ENCODE results near the gene RGS1. TPM values are rescaled to one million over a fixed set of nuclear protein-coding genes. Genes with fewer than 3 reads are reported as not detected.
A peak's percentile ranks its signal among the peaks of the same experiment; 100 is the strongest.
"Not testable (repeated sequence)": the region's sequence is repeated elsewhere in the genome, so short reads cannot be mapped to it uniquely, and the experiment has no call there.

Gene RGS1, protein sequence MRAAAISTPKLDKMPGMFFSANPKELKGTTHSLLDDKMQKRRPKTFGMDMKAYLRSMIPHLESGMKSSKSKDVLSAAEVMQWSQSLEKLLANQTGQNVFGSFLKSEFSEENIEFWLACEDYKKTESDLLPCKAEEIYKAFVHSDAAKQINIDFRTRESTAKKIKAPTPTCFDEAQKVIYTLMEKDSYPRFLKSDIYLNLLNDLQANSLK
- 1 to 10 TPM; 2.0 to 8.5 (median 2.6) TPM for polyA plus RNA-seq (ENCODE audit: insufficient read length in 4 of 4)

DNA sequence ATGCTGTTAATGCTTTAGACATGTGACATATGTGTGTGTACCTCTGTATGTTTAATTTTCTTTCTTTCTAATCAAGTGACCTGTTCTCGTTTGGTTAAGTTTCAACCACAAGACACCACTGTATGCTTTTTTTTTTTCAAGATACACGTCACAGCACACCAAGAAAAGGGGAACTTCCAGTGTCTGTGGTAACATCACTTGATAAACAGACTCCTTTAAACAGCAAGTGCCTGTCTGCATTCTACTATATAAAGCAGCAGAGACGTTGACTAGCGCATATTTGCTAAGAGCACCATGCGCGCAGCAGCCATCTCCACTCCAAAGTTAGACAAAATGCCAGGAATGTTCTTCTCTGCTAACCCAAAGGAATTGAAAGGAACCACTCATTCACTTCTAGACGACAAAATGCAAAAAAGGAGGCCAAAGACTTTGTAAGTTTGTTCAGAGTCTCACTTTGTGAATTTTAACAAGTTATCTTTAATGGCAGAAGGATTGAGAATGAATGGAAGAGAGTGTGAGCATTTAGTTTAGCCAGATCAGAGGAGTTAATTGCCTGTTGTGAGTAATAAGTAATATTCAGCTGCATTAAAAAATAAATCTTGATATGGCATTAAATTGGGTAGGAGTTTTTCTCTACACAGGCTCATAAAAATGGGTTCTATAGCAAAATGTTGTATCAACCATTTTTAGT is at the start of gene RGS1:
Gene RGS1 (plus strand): TSS at position 275 of the 691 bp plus-strand sequence. CDS start 20 bp downstream, at position 295.
- DNase-seq (ENCODE audit: low read depth in 4 of 4, low spot score in 3 of 4) = no peak

DNA sequence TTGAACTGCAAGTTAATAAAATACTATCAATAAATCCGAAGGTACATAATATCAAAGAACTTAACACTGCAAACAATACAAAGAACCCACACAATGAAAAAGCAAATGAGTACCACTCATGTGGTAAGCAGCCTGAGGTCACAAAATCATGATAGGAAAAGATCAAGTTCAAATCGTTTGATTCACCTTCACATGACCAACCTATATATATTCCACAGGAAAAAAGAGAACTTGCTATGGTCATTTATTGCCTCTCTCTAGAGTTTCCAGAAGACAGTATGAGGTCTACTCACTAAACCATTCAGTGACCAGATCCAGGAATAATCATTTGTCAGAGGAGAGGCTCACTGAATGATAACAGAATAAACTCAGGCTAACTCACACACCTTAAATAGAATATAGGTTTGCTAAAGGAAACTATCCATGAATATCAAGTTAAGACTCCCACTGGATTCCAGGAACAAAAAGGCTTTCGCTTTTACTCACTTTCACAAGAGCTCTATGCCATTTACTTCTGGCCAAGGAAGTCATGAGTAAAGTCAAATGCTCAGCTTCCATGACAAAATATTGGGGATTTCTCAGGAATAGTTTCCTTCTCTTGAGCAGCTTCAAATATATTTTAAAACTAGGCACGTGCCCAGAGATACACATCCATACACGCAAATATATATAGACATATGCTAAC is 48.3 kb upstream of the RGS1 start:
- DNase-seq (ENCODE audit: low read depth in 4 of 4, low spot score in 3 of 4) = no peak

DNA sequence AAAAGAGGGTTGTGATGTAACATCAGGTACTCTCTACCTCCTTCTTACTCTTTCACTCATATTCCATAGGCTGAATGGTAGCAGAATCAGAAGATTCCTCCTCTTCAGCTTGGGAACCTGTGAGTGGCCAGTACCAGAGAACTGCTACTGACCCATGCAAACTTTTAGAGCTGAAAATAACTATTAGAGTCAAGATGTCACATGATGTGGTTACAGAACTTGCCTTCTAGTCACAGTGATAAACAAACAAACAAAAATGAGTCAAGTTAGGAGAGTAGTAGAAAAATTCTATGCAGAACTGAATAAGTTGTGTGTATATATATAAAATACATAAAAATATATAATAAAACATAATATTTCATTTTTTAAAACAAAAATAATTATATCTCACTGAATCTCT is 47.6 kb upstream of the RGS1 start:
- DNase-seq (ENCODE audit: low read depth in 4 of 4, low spot score in 3 of 4) = no peak

DNA sequence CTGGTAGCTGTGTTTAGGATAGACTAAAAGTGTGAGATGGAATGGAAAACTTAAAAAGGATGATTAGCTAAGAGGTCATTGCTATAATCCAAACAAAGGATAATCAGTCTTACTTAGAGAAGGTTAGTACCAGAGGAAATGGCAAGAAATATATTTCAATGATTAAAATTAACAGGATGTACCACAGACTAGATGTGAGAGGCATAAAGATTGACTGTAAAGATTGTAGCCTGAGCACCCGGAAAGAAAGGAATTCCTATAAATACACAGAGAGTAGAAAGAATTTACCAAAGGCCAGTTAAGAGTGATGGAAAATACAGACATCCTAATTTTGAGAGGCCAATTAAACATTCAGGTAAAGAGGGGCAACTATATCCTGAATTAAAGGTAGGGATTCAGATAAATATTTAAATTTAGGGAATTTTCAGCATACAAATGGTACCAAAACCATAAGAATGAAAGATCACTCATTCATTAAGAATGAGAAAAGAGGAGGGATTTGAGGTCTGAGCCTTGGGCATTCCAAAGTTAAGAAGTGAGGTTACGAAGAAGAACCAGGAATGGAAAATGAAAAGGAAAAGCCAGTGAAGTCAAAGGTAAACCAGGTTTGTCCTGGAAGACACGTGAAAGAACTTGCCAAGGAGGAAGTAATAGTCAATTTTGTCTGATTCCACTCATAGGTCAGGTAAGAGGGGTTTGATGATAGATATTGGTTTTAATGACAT is 46.4 kb upstream of the RGS1 start:
- DNase-seq (ENCODE audit: low read depth in 4 of 4, low spot score in 3 of 4) = no peak

DNA sequence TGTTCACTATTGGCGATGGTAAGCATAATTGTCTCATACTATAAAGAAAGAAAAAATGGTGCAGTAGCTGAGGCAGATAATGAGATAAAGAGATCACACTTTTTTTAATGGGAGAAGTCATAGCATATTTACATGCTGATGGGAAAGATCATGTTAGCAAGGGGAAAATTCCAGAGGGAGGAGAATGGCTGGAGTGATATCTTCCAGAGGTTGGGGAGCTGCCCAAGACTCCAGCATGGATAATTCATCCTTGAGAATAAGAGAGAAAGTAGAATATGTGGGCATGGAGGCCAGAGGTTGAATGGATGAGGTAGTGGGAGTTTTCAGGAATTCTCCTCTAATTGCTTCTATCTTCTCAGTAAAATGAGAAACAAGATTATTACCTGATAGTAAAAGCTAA is 45.8 kb upstream of the RGS1 start:
- no peak for DNase-seq (ENCODE audit: low read depth in 4 of 4, low spot score in 3 of 4)

DNA sequence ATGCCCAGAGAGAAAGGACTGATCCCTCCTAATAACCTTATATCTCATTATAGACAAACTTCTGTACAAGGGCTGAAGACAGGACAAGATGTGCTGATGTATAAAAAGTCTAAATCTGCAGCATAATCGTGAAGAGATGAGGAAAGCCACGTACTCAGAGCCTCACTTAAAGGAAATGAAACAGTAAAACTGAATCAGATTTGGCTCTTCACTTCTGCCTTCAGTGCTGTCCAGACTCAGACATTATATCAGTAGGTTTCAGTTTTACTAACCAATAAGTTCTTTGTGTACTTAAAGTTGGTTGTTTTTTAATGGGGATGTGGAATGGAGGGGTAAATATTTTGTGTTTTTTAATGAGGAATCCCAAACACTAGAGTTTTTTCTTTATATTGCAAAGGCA is 45.3 kb upstream of the RGS1 start:
- DNase-seq (ENCODE audit: low read depth in 4 of 4, low spot score in 3 of 4) = no peak

DNA sequence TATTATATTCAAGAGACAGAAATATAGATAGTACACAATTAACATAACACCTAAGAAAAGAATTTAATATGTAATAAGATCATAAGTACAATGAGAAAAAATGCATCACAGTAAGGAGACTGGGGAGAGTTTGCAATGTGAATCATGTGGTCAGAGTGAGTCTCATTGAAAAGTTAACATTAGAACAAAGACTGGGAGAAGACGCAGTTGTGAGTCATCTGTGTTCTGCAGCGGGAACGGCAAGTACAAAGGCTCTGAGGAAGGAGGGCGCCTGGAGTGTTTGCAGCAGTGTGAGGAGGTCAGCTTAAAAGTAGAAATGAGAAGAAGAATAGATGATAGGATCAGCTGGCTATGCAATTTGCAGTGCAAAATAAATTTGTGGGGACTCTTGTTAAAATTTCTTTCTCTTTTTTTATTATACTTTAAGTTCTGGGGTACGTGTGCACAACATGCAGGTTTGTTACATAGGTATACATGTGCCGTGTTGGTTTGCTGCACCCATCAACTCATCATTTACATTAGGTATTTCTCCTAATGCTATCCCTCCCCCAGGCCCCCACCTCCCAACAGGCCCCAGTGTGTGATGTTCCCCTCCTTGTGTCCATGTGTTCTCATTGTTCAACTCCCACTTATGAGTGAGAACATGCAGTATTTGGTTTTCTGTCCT is 44.4 kb upstream of the RGS1 start:
- not testable (repeated sequence) for DNase-seq (ENCODE audit: low read depth in 4 of 4, low spot score in 3 of 4)

DNA sequence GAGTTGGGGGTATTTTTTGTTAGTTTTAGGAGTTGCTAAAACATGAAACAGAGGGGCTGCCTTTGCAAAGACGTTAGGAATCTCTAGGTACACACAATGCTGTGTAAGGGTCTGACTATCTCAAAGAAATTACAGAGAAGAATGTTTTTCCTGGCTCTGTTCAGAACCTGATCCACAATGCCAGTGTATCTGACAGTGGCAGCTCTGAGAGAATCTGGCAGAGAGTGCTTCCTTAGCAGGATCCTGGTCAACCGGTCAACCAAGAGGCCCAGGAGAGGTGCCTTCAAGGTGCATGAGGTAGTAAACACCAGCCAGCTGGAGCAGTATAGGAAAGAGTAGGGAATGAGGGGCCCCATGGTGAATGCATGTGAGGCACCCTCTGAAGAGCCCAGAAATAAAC is 40.9 kb upstream of the RGS1 start:
- DNase-seq (ENCODE audit: low read depth in 4 of 4, low spot score in 3 of 4) = no peak

DNA sequence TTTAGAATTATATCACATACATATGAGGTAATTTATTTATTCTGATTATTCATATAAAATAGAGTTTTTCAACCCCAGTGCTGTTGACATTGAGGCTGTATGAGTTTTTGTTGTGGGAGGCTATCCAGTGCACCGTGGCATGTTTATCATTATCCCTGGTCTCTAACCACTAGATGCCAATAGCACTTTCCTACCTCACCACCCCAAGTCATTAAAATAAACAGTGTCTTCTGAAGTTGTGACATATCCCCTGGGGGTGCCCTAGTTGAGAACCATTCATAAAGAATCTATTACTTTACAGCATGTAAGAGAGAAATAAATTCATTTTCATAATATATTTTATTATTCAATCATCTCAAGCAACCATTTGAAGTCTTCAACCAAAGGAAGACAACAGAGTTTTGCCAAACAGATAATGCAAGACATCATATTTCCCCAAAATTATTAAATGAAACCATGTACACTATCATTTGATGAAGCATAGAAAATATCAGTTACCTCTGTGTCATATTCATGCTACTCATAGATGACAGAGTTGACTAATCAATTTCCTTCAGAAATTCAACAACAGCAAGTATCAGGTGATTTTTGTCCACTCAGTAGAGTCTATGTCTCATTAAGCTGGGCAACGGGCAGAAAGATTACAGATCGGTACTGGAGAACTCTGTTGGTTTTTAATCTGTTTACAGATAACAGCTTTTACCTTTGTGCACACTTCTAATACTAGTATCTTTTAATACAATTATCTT is 39.5 kb upstream of the RGS1 start:
- DNase-seq (ENCODE audit: low read depth in 4 of 4, low spot score in 3 of 4) = no peak

DNA sequence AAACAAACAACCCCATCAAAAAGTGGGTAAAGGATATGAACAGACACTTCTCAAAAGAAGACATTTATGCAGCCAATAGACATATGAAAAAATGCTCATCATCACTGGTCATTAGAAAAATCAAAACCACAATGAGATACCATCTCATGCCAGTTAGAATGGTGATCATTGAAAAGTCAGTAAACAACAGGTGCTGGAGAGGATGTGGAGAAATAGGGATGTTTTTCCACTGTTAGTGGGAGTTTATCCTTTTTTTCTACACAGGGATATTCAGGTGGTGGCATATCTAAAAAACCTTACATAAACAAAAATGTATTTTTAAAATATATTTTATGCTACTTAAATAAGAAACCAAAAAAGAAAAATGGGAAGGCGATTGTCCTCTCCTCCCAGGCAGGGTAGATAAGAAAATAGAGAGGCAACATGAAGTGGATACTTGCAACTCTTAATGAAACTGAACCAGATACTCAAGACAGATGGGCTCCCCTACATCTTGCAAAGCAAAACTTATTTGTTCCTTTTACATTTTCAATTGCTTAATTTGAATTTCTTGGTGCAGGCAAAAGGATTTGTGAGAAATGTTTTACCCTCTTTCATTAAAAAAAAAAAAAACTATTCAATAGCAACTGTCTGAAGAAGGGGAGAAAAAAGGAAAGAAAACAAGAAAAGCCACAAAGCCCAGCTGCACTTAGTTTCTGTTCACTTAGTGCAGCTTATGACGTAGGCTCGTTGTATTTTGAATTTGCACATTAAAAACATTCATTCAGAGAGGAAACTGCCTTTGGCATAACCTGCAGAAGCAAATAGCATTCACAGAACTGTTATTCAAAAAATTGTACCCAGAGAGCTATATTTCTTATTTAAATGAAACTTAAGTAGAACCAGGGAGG is 36.9 kb upstream of the RGS1 start:
- DNase-seq (ENCODE audit: low read depth in 4 of 4, low spot score in 3 of 4) = no peak

DNA sequence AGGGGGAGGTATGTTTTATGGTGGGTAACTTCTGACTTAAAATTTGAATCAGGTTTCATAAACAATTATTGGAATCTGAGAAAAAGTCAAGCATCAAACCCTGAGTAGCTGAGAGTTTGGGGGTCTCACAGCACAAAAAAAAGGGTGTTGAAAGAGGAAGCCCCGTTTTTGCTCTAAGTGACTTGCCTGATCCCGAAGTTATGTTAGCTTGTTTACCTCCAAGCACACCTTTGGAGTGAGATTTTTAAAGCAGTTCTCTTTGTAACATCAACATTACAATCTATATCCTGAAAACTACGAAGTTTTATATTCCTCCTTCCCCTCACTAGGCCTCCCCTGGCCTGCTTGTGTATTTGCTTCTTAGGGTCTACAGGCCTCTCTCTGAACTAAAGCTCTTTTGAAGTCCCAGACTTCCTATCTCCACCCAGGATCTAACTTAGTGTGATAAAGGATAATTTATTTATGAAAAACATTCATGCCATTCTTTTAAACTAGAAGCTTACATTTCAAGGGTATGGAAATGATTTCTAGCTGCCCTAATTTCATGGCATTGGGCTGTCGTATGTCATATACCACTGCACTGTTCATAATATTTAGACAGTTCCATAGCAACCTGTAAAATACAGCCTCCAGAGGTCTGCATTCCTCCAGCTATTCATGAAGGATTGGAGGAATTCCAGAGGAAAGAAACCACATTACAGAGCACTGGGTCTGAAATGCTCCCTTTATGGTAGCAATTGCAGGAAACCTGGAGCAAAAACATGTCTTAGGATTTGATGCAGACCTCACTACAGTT is 36.1 kb upstream of the RGS1 start:
- peak; percentile 46 to 73 (median 56) for DNase-seq (ENCODE audit: low read depth in 4 of 4, low spot score in 3 of 4)

DNA sequence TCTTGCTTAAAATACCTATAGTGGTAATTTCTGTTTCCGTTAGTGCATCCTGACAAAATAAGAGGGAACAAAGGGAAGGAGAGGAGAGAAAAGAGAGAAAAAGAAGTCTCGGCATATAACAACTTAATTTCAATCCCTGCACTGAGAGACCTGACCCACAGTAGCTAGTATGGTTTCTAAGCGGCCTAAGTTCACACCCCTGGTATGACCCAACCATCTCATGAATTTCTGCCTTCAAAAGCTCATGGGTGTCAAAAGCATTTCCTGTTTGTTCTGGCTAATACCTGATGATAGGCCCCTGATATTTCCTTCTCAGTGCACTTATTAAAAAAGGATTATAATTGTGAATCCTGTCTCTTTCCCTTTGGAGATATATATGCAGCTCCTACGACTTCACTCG is 32.1 kb upstream of the RGS1 start:
- DNase-seq (ENCODE audit: low read depth in 4 of 4, low spot score in 3 of 4) = no peak

DNA sequence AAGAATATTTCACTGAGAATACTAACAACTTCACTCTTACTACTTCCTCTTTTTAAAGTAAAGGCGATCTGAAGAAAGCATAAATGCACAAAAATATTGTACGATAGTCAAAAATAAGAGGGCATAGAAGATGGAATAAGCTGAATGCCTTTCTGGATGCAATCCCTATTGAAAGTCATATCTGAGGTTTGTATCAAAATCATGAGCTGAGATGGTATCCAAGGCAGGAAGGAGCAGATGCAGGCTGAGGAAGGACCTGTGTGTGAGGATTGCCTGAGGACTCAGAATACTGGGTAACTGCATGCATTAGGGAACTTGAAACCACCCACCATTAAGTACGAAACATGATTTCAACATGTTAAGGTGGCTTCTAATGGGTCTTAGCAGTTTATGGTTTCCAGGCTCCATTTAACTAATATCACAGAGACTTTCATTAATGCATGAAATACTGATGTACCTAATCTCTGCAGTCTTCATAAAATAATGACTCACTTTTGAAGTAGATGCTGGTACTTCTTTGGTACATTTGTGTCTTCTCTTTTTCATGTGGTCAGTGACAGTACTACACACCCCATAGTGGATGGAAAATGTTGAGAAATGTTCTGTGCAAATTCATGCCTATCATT is 29.6 kb upstream of the RGS1 start:
- no peak for DNase-seq (ENCODE audit: low read depth in 4 of 4, low spot score in 3 of 4)

DNA sequence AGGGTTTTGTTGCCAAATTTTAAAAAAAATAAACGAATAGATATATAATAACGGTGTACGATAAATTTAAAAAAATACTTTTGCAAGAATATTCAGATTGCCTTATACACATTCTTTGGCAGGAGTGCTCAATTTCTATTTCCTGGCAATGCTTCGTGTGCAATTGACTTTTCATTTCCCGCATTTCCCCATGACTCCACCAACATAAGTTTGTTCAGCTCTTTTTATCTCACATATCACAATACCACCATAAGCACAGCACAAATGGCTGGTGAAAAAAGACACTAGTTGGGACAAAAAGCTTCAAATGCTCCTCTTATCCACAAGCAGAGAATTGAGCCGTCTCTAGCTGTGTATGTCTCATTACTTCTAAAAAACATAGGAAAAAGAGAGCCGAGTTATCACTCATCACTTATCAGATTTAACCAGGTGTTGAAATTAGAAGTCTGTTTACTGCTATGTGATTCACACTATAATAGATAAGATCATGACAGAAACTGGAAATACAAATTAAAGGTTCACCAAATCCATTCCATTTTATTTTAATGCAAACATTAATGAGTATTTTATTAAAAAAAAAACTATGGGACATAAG is 28.9 kb upstream of the RGS1 start:
- no peak for DNase-seq (ENCODE audit: low read depth in 4 of 4, low spot score in 3 of 4)

DNA sequence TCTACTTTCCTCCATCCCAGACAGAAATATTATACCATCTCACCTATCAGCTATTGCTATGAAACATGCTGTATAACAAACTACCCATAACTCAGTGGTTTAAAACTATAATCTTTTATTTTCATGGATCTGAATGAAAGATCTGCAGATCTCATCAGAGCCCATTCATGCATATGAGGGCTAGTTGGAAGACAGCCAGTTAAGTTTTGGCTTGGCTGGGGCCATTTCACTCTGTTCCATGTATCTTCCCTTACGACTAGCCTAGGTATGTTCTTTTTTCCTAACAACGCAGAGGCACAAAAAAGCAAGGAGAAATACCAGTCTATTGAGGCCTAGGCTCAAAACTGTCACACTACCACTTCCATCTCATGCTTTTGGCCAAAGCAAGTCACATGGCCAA is 28.1 kb upstream of the RGS1 start:
- no peak for DNase-seq (ENCODE audit: low read depth in 4 of 4, low spot score in 3 of 4)

DNA sequence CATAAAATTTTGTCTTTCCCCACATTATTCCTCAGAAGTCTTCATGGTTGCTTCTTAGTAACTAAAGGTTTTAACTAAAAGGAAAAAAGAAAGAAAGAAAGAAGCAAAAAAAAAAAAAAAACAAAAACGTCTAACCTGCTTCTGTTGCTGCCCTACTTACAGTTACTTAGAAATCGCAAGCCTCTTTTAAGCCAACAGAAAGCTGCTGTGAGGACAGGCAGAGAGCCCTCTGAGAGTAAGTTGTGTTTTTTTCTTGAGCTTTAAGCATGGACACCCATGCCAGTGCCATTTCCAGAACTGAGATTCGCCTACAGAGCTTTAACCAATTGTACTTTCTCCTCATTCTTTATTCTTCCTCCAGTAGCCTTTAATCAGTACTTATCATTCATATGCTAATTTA is 25.6 kb upstream of the RGS1 start:
- no peak for DNase-seq (ENCODE audit: low read depth in 4 of 4, low spot score in 3 of 4)

DNA sequence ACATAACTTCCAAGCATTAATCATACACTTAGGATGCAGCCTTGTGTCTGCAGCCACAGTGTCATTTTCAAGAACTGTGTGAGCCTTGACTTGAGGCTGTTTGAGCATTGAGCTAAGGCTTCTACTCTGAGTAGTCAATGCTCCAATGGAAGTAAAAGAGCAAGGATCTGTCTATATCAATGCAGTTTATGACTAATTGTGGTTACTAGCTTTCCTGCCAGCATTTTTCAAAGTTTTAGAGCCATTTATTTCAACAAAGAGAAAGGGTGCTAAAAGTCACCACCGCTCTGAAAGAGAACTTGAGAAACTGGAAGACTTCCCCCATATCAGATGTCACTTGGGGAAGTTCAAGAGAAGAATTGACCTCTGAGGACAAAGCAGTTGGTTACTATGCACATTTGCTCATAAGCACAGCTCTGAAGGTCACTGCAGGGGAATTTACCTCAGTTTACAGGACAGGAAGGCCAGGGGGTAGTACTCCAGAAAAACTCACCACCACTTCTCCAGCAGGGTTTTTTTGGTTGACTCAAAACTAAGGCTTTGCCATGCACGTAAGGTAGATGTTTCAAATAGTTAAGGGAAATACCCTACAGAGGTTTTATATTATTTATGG is 24.5 kb upstream of the RGS1 start:
- no peak for DNase-seq (ENCODE audit: low read depth in 4 of 4, low spot score in 3 of 4)
